Ascending aorta (tissue), 2 donors: Measurements from ENCODE around the gene TOX2. TPM values are rescaled to one million over a fixed set of nuclear protein-coding genes. Genes with fewer than 3 reads are reported as not detected.
A peak's percentile ranks its signal among the peaks of the same experiment; 100 is the strongest.

Experiments used
- DNase-seq, 2 donors: peaks; one replicate each; pipeline ENCODE4 v3.0.0-alpha.2; 2019; ENCODE audit warnings: low spot score in 2 of 2
- H3K27ac ChIP-seq, 2 donors: fragments of 200-600 bp; sonication (generic); one replicate each; pipeline ENCODE4 v1.5.1; 2016 to 2017; ENCODE audit warnings: mild to moderate bottlenecking in 1 of 2
- H3K27me3 ChIP-seq: fragments of 200-600 bp; sonication (generic); one replicate; pipeline ENCODE4 v1.5.1; 2017
- H3K36me3 ChIP-seq, 2 donors: fragments of 200-600 bp; sonication (generic); one replicate each; pipeline ENCODE4 v1.5.1; 2016
- H3K4me1 ChIP-seq, 2 donors: fragments of 200-600 bp; sonication (generic); one replicate each; pipeline ENCODE4 v1.5.1; 2016 to 2017; ENCODE audit warnings: mild to moderate bottlenecking in 1 of 2
- H3K4me3 ChIP-seq, 2 donors: fragments of 200-600 bp; sonication (generic); one replicate each; pipeline ENCODE4 v1.5.1; 2016 to 2017; ENCODE audit warnings: mild to moderate bottlenecking in 1 of 2
- H3K9me3 ChIP-seq, 2 donors: fragments of 200-600 bp; sonication (generic); one replicate each; pipeline ENCODE4 v1.5.1; 2016
- CTCF ChIP-seq, 3 experiments: fragments of 200-600 bp in 2 of 3; fragments of 450-650 bp in 1 of 3; sonication (generic) in 2 of 3; IDR thresholded peaks; one replicate each; pipeline ENCODE4 v1.5.1; 2016 to 2019; ENCODE audit warnings: antibody characterized with exemption in 3 of 3, mild to moderate bottlenecking in 1 of 3, moderate library complexity in 1 of 3
- intact Hi-C: fragments of 100-400 bp; cut with DNase I; formaldehyde crosslinking; loops from one replicate; pipeline ENCODE4 v1.15.1; 2023
- total RNA-seq: library from RNA; depleted of rRNA; stranded (reverse); fragments of >200 nt; gene quantifications from one replicate; pipeline ENCODE4 v1.1.0, GENCODE V29; 2016

Gene TOX2
- total RNA-seq, 1 donor from 2014 or later: 47.0 TPM

GRCh38 chr20:44018942-44019637 lies 104.4 kb downstream of the TOX2 start:
- Histone ChIP-seq H3K4me1 (peaks cover 11 to 20% of the 10 kb centered on the region in 2 donors), H3K27ac (peak overlapping the region; percentile 65 to 70), H3K9me3 (no peaks in the 10 kb centered on the region), H3K27me3 (no peaks in the 10 kb centered on the region), H3K36me3 (no peaks in the 10 kb centered on the region), H3K4me3 (peak overlapping the region in 1 of 2 donors; percentile 47)
- intact Hi-C loops: loop anchor here (5.0 to 10.0 kb wide), 3 partner anchors 58 to 166 kb away; partner anchors contain the start of gene JPH2
- no peak for TF ChIP-seq CTCF (IDR thresholded peaks at IDR 0.05)
- no peak for DNase-seq

GRCh38 chr20:44019638-44020335 lies 105.1 kb downstream of the TOX2 start:
- no peak overlapping the region for H3K4me3 ChIP-seq
- no peak for TF ChIP-seq CTCF (IDR thresholded peaks at IDR 0.05)
- H3K27me3 ChIP-seq: no peaks in the 10 kb centered on the region
- no peak for DNase-seq
- H3K36me3 ChIP-seq: no peaks in the 10 kb centered on the region
- H3K27ac ChIP-seq: no peak overlapping the region
- intact Hi-C loops: loop anchor here (5.0 to 10.0 kb wide), 3 partner anchors 58 to 165 kb away; partner anchors contain the start of gene JPH2
- H3K9me3 ChIP-seq: no peaks in the 10 kb centered on the region
- peaks cover 7 to 20% of the 10 kb centered on the region in 2 donors for H3K4me1 ChIP-seq

GRCh38 chr20:44020406-44021148 lies 105.9 kb downstream of the TOX2 start:
- Histone ChIP-seq H3K9me3 (no peaks in the 10 kb centered on the region), H3K27me3 (no peaks in the 10 kb centered on the region), H3K4me1 (peaks cover 7 to 15% of the 10 kb centered on the region in 2 donors), H3K4me3 (no peak overlapping the region), H3K36me3 (no peaks in the 10 kb centered on the region), H3K27ac (no peak overlapping the region)
- no peak for TF ChIP-seq CTCF (IDR thresholded peaks at IDR 0.05)
- DNase-seq: peak in 1 of 2 donors; percentile 9
- intact Hi-C loops: no loop called here

GRCh38 chr20:44021186-44021585 lies 106.5 kb downstream of the TOX2 start:
- DNase-seq: peak in 1 of 2 donors; percentile 43
- Histone ChIP-seq H3K36me3 (no peaks in the 10 kb centered on the region), H3K4me1 (peaks cover 7 to 12% of the 10 kb centered on the region in 2 donors), H3K9me3 (no peaks in the 10 kb centered on the region), H3K4me3 (no peak overlapping the region), H3K27me3 (no peaks in the 10 kb centered on the region), H3K27ac (no peak overlapping the region)
- TF ChIP-seq CTCF (IDR thresholded peaks at IDR 0.05): no peak
- intact Hi-C loops: no loop called here

GRCh38 chr20:44021900-44022299 lies 107.2 kb downstream of the TOX2 start:
- no peak overlapping the region for H3K4me3 ChIP-seq
- no peaks in the 10 kb centered on the region for H3K9me3 ChIP-seq
- TF ChIP-seq CTCF (IDR thresholded peaks at IDR 0.05): no peak
- intact Hi-C loops: no loop called here
- H3K36me3 ChIP-seq: no peaks in the 10 kb centered on the region
- H3K27me3 ChIP-seq: no peaks in the 10 kb centered on the region
- peaks cover 7 to 12% of the 10 kb centered on the region in 2 donors for H3K4me1 ChIP-seq
- no peak for DNase-seq
- no peak overlapping the region for H3K27ac ChIP-seq
